Osteoblast (primary cell): ENCODE measurements around the gene GRAMD4. TPM values are rescaled to one million over a fixed set of nuclear protein-coding genes. Genes with fewer than 3 reads are reported as not detected.

Experiments
- DNase-seq: peaks from one replicate; pipeline ENCODE4 v3.0.0; 2011; ENCODE audit warnings: low spot score, mixed read lengths; ENCODE audit not compliant: insufficient read length; ENCODE audit errors: missing footprints
- H2AFZ ChIP-seq: 2 replicates; pipeline ENCODE4 v1.6.0; 2011; ENCODE audit warnings: mild to moderate bottlenecking, low read length
- H3K27ac ChIP-seq: 2 replicates; pipeline ENCODE4 v1.5.1; 2011; ENCODE audit warnings: mild to moderate bottlenecking, low read depth, low read length, moderate library complexity
- H3K27me3 ChIP-seq: 2 replicates; pipeline ENCODE4 v1.6.0; 2012; ENCODE audit warnings: mild to moderate bottlenecking, control low read depth, inconsistent platforms, low read length, moderate library complexity; ENCODE audit not compliant: insufficient read depth
- H3K36me3 ChIP-seq: 2 replicates; pipeline ENCODE4 v1.5.1; 2011; ENCODE audit warnings: mild to moderate bottlenecking, low read length, control low read depth, moderate library complexity; ENCODE audit not compliant: insufficient read depth
- H3K4me1 ChIP-seq: 2 replicates; pipeline ENCODE4 v1.5.1; 2011; ENCODE audit warnings: mild to moderate bottlenecking, low read length, control low read depth, moderate library complexity; ENCODE audit not compliant: insufficient read depth
- H3K4me2 ChIP-seq: 2 replicates; pipeline ENCODE4 v1.6.0; 2011; ENCODE audit warnings: mild to moderate bottlenecking, low read length; ENCODE audit not compliant: insufficient read depth
- H3K4me3 ChIP-seq: fragments of 200-600 bp; sonication (generic); 3 replicates; pipeline ENCODE4 v1.5.1; 2012; ENCODE audit warnings: mild to moderate bottlenecking, low read length, inconsistent platforms; ENCODE audit not compliant: insufficient read depth
- H3K79me2 ChIP-seq: 2 replicates; pipeline ENCODE4 v1.6.0; 2012; ENCODE audit warnings: mild to moderate bottlenecking, low read length, control low read depth, inconsistent platforms; ENCODE audit not compliant: insufficient read depth
- H3K9me3 ChIP-seq: 2 replicates; pipeline ENCODE4 v1.5.1; 2011; ENCODE audit warnings: low read depth, low read length, control low read depth
- H4K20me1 ChIP-seq: 2 replicates; pipeline ENCODE4 v1.6.0; 2012; ENCODE audit warnings: mild to moderate bottlenecking, low read length, control low read depth; ENCODE audit not compliant: insufficient read depth
- CTCF ChIP-seq: IDR thresholded peaks from 2 replicates; pipeline ENCODE4 v1.5.1; 2011; ENCODE audit warnings: mild to moderate bottlenecking, low read depth, low read length, moderate library complexity; ENCODE audit errors: extremely low read depth
- total RNA-seq: library from RNA; depleted of rRNA; stranded (reverse); fragments of >200 nt; gene quantifications from 2 replicates; pipeline ENCODE4 v1.2.3, GENCODE V29; 2012

Gene GRAMD4
- total RNA-seq, 1 donor, result 17.0 TPM

DNA sequence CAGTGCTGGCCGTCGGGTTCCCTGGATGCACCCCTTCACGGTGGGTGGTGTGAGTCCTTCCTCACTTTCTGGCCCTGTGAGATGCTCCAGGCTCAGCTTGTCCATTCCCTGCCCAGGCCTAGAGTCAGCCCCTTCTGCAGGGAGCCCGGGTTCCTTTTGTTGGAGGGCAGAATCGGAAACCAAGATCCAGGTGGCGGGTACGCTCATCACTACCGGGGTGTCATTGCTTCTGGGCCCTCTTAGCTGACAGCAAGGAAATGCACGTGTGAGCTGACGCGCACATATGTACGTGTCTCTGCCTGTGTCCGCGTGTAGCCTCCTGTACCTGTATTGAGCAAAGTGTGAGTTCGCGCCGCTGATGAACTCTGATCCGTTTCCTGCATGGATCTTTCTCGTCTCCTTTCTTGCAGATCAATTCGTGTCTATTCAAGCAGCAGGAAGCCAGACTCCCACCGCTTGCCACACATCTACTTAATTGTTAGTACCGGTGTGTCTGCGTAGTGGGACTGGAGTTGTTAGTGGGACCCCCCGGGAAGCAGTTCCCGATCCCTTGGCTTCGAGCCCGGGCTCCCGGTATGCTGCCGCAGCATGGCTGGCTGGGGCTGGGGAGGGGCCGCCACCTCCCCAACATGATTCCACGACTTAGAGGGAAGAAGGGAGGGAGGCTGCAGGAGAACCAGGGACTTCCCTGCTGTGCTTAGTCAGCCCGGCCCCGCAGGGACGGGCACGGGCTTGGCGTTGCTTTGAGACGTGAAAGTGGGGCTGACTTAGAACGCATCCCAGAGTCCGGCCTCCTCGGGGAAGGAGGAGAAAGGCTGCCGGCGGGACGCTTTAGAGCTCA is 35.9 kb upstream of the GRAMD4 start:
- H3K27me3 ChIP-seq, result no peaks in the 10 kb centered on the region
- peaks cover 51% of the 10 kb centered on the region for H4K20me1 ChIP-seq
- no peaks in the 10 kb centered on the region for H3K9me3 ChIP-seq
- no peaks in the 10 kb centered on the region for H3K36me3 ChIP-seq
- peak; percentile 91 for DNase-seq
- H3K27ac ChIP-seq, result no peak overlapping the region
- H3K4me1 ChIP-seq, result no peaks in the 10 kb centered on the region
- no peak overlapping the region for H3K4me3 ChIP-seq
- no peak for TF ChIP-seq CTCF
- no peak overlapping the region for H3K4me2 ChIP-seq
- peaks cover 34% of the 10 kb centered on the region for H3K79me2 ChIP-seq
- no peak overlapping the region for H2AFZ ChIP-seq

GRCh38 chr22:46585340-46586122 is 34.7 kb upstream of the GRAMD4 start:
- H3K4me2 ChIP-seq, result no peak overlapping the region
- no peak for TF ChIP-seq CTCF
- H4K20me1 ChIP-seq, result peaks cover 48% of the 10 kb centered on the region
- H3K4me1 ChIP-seq, result no peaks in the 10 kb centered on the region
- H3K4me3 ChIP-seq, result no peak overlapping the region
- peaks cover 26% of the 10 kb centered on the region for H3K79me2 ChIP-seq
- no peaks in the 10 kb centered on the region for H3K36me3 ChIP-seq
- no peaks in the 10 kb centered on the region for H3K27me3 ChIP-seq
- no peak overlapping the region for H3K27ac ChIP-seq
- DNase-seq, result peak; percentile 58
- H2AFZ ChIP-seq, result no peak overlapping the region
- no peaks in the 10 kb centered on the region for H3K9me3 ChIP-seq

GRCh38 chr22:46586123-46586519 is 34.1 kb upstream of the GRAMD4 start:
- Histone ChIP-seq H2AFZ (no peak overlapping the region), H3K27me3 (no peaks in the 10 kb centered on the region), H3K36me3 (no peaks in the 10 kb centered on the region), H3K4me2 (no peak overlapping the region), H4K20me1 (peaks cover 47% of the 10 kb centered on the region), H3K9me3 (no peaks in the 10 kb centered on the region), H3K4me1 (no peaks in the 10 kb centered on the region), H3K4me3 (no peak overlapping the region), H3K79me2 (peaks cover 27% of the 10 kb centered on the region), H3K27ac (no peak overlapping the region)
- DNase-seq, result peak; percentile 65
- TF ChIP-seq CTCF, result no peak

- H4K20me1 ChIP-seq, result peaks cover 45% of the 10 kb centered on the region
Observed at GRCh38 chr22:46586531-46587011, 33.6 kb upstream of the GRAMD4 start.

More at GRCh38 chr22:46586531-46587011, 33.6 kb upstream of the GRAMD4 start:
- Histone ChIP-seq H3K27me3 (no peaks in the 10 kb centered on the region), H3K36me3 (no peaks in the 10 kb centered on the region), H3K4me1 (no peaks in the 10 kb centered on the region), H3K27ac (no peak overlapping the region), H2AFZ (no peak overlapping the region), H3K4me3 (no peak overlapping the region), H3K4me2 (no peak overlapping the region), H3K9me3 (no peaks in the 10 kb centered on the region), H3K79me2 (peaks cover 23% of the 10 kb centered on the region)
- DNase-seq, result peak; percentile 37
- TF ChIP-seq CTCF, result no peak
